GM12872 (cell line): Measurements from ENCODE around the gene APRT.

ENCODE experiments used
- TF ChIP-seq, protein P1 (sequence below): IDR thresholded peaks from 3 replicates; pipeline ENCODE4 v1.5.1; 2011; ENCODE audit warnings: low read depth, mild to moderate bottlenecking, low read length, moderate library complexity; ENCODE audit not compliant: insufficient read depth

The APRT gene

DNA sequence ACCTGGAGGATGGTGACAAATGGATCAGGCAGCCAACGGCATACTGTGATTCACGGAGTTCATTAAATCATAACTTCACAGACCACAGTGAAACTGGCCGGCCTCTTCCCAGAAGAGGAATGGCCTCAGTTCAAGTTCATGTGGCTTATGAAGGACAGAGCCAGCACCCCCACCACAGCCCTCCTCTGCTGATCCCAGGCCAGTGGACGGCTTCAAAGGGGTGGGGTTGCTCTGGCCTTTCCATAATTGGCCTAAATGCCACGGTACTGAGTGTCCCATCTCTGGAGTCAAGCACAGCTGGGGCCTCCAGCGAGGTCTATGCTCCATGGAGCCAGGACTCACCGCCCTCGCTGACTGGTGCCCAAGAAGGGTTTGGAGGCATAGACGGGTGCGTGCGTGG, 23.7 kb upstream of the APRT start:
- TF ChIP-seq, protein P1, sequence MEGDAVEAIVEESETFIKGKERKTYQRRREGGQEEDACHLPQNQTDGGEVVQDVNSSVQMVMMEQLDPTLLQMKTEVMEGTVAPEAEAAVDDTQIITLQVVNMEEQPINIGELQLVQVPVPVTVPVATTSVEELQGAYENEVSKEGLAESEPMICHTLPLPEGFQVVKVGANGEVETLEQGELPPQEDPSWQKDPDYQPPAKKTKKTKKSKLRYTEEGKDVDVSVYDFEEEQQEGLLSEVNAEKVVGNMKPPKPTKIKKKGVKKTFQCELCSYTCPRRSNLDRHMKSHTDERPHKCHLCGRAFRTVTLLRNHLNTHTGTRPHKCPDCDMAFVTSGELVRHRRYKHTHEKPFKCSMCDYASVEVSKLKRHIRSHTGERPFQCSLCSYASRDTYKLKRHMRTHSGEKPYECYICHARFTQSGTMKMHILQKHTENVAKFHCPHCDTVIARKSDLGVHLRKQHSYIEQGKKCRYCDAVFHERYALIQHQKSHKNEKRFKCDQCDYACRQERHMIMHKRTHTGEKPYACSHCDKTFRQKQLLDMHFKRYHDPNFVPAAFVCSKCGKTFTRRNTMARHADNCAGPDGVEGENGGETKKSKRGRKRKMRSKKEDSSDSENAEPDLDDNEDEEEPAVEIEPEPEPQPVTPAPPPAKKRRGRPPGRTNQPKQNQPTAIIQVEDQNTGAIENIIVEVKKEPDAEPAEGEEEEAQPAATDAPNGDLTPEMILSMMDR = no peak

- TF ChIP-seq, protein P1 = no peak
These were observed 22.9 kb upstream of the APRT start for GRCh38 chr16:88834670-88835069.

- TF ChIP-seq, protein P1 = no peak
These were observed 21.4 kb upstream of the APRT start for GRCh38 chr16:88833086-88833485.

DNA sequence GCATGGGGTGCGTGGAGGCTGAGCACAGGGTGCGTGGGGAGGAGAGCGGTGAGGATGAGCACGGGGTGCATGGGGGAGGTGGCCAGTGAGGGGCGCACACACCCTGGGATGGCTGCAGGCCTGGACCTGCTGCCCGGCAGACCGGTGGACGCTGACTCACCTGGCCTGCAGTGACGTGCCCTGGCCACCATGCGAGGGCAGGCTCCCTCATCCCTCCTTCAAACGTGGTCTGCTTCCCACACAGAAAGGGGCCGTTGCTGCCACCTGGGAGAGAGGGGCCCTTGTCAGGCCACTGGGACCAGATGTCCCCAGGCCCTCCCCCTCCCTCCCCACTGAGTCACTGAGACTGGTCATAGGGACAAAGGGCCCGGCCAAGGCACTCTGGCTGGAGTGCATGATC, 20.1 kb upstream of the APRT start:
- TF ChIP-seq, protein P1 = no peak

GRCh38 chr16:88830783-88831182, 19.1 kb upstream of the APRT start:
- TF ChIP-seq, protein P1 = no peak

- TF ChIP-seq, protein P1 = no peak
These were observed 18.5 kb upstream of the APRT start for GRCh38 chr16:88830258-88830657.

DNA sequence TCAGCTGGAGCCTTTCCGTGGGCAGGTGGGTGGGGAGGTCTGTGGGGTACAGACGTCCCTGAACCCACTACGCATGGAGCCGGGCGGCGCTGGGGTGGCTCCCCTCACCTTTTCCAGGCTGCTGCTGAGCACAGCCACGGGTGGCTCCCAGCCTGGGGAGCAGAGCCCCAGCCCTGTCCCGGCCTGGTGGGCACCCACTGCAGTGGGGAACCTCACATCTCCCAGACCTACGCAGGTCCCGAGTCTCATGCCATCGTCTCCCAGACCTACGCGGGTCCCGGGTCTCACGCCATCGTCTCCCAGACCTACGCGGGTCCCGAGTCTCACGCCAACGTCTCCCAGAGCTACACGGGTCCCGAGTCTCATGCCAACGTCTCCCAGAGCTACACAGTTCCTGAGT, 17.0 kb upstream of the APRT start:
- TF ChIP-seq, protein P1 = no peak

- TF ChIP-seq, protein P1 = no peak
These were observed 16.0 kb upstream of the APRT start for GRCh38 chr16:88827727-88828126.
